HL-60 (cell line): Measurements from ENCODE around the gene LBX2.

Source experiments
- POLR2AphosphoS5 ChIP-seq: IDR thresholded peaks from 2 replicates; pipeline ENCODE4 v1.6.1; 2012; ENCODE audit warnings: low read depth
- TF ChIP-seq, protein P1 (sequence below): IDR thresholded peaks from one replicate; pipeline ENCODE4 v1.5.1; 2011; ENCODE audit warnings: low read length, control low read depth, inconsistent platforms; ENCODE audit not compliant: insufficient read depth

DNA sequence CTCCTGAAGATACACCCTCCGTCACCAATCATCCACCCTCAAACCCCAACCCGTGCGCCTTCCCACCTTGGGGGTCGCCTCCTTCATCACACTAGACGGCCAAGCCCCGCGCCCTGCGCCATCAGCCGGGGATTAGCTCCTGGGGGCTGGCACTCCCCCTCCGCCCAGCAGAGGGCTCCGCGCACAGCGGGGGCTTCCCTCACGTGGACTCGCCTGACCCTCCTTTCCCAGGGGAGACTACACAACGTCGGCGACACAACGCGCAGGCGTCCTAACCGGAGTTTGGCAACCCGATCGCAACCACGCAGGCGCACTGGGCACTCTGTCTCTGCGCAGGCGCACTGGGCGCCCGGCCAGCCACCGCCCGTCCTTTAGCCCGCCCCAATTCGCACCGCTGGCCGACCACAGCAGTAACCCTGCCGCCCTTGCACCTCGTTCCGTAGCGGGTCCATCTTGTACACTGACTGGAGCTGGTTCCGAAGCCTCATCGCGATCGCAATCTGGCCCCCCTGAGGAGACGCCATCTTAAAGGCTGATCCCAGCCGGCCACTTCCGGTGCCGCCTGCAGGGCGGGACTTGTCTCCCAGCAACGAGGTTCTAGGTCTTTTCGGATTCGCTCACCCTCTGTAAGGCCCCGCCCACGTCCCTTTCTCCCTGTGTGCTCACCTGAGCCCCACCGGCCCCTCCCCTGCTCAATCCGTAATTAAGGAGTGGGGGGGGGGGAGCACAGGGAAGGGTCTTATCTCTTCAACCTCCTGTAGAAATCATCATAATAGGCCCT lies 7.9 kb upstream of the LBX2 start, which contains the start of gene PCGF1:
- TF ChIP-seq, protein P1, sequence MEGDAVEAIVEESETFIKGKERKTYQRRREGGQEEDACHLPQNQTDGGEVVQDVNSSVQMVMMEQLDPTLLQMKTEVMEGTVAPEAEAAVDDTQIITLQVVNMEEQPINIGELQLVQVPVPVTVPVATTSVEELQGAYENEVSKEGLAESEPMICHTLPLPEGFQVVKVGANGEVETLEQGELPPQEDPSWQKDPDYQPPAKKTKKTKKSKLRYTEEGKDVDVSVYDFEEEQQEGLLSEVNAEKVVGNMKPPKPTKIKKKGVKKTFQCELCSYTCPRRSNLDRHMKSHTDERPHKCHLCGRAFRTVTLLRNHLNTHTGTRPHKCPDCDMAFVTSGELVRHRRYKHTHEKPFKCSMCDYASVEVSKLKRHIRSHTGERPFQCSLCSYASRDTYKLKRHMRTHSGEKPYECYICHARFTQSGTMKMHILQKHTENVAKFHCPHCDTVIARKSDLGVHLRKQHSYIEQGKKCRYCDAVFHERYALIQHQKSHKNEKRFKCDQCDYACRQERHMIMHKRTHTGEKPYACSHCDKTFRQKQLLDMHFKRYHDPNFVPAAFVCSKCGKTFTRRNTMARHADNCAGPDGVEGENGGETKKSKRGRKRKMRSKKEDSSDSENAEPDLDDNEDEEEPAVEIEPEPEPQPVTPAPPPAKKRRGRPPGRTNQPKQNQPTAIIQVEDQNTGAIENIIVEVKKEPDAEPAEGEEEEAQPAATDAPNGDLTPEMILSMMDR: no peak
- TF ChIP-seq POLR2AphosphoS5: peak; percentile 73; the same call in 1 of the 2 replicates
